SH-SY5Y (cell line): ENCODE data around the gene SLC16A12.

Experiments used
- GATA2 ChIP-seq: IDR thresholded peaks from 2 replicates; pipeline ENCODE4 v1.6.1; 2011; ENCODE audit warnings: mild to moderate bottlenecking, low read depth, low read length
- GATA3 ChIP-seq: IDR thresholded peaks from 2 replicates; pipeline ENCODE4 v1.6.1; 2011; ENCODE audit warnings: low read depth, mild to moderate bottlenecking, low read length, moderate library complexity

- TF ChIP-seq GATA3 = no peak
- TF ChIP-seq GATA2 = no peak
Measured at GRCh38 chr10:89576696-89577095, 41.3 kb upstream of the SLC16A12 start.
